Stimulated activated CD8-positive, alpha-beta memory T cell treated with anti-CD3 and anti-CD28 coated beads, Interleukin-12 subunit alpha, Interleukin-12 subunit beta, amount 100 ng/mL, for 1 hour (primary cell): ENCODE data around the gene GGT6.
A peak's percentile ranks its signal among the peaks of the same experiment; 100 is the strongest.

Experiments used
- DNase-seq: peaks from one replicate; pipeline ENCODE4 v3.0.0-alpha.2; 2020; ENCODE audit warnings: low read depth

GGT6 gene

GRCh38 chr17:4573669-4574068, 13.3 kb upstream of the GGT6 start:
- no peak for DNase-seq

- no peak for DNase-seq
Observed at GRCh38 chr17:4573115-4573514, 12.7 kb upstream of the GGT6 start.

- DNase-seq = no peak
Observed at GRCh38 chr17:4572131-4572530, 11.8 kb upstream of the GGT6 start.

GRCh38 chr17:4569591-4569990, 9.2 kb upstream of the GGT6 start:
- DNase-seq = no peak

GRCh38 chr17:4566785-4567184, 6.4 kb upstream of the GGT6 start:
- DNase-seq = peak; percentile 8

GRCh38 chr17:4565209-4566141, 5.1 kb upstream of the GGT6 start:
- DNase-seq = peak; percentile 25

GRCh38 chr17:4562015-4562969, 1.9 kb upstream of the GGT6 start:
- DNase-seq = no peak

- no peak for DNase-seq
Observed at GRCh38 chr17:4560837-4561256, 470 bp upstream of the GGT6 start.

- DNase-seq = no peak
Observed at GRCh38 chr17:4559966-4560365, 411 bp downstream of the GGT6 start.

GRCh38 chr17:4559139-4559791, 1.1 kb downstream of the GGT6 start:
- DNase-seq = no peak

GRCh38 chr17:4558347-4558971, 1.9 kb downstream of the GGT6 start:
- no peak for DNase-seq

- no peak for DNase-seq
Observed at GRCh38 chr17:4557626-4558346, 2.6 kb downstream of the GGT6 start.

GRCh38 chr17:4556996-4557395, 3.4 kb downstream of the GGT6 start:
- DNase-seq = no peak

- no peak for DNase-seq
Observed at GRCh38 chr17:4555873-4556759, 4.3 kb downstream of the GGT6 start.

GRCh38 chr17:4554997-4555799, 5.2 kb downstream of the GGT6 start, which contains the start of gene MYBBP1A:
TSS of gene MYBBP1A (minus strand) at chr17:4555384. CDS start at chr17:4555324, 60 bp downstream.
- peak; percentile 95 for DNase-seq

- DNase-seq = no peak
Observed at GRCh38 chr17:4554441-4554996, 5.9 kb downstream of the GGT6 start.

- DNase-seq = no peak
Observed at GRCh38 chr17:4553669-4554068, 6.7 kb downstream of the GGT6 start.

- DNase-seq = no peak
Observed at GRCh38 chr17:4551796-4552525, 8.4 kb downstream of the GGT6 start.
